Stimulated activated CD4-positive, alpha-beta T cell treated with anti-CD3 and anti-CD28 coated beads, Interleukin-1b, Interleukin-23, amount 100 ng/mL, for 24 hours (primary cell): ENCODE measurements around the gene ATOSB.

Experiments
- DNase-seq, 4 experiments: peaks; one replicate each; pipeline ENCODE4 v3.0.0-alpha.2; 2020; ENCODE audit warnings: low read depth in 4 of 4, low spot score in 1 of 4

ATOSB gene

GRCh38 chr9:35054871-35055644 is 60.6 kb downstream of the ATOSB start:
- no peak for DNase-seq

GRCh38 chr9:35054185-35054835 is 61.4 kb downstream of the ATOSB start:
- no peak for DNase-seq
